HG03521 (cell line): ENCODE results near the gene NKIRAS1.
"Not testable (repeated sequence)": the region's sequence is repeated elsewhere in the genome, so short reads cannot be mapped to it uniquely, and the experiment has no call there.

Source experiments
- ATAC-seq: cut with Tn5 transposase; IDR thresholded peaks from one replicate; pipeline ENCODE4 v1.9.1; 2021; ENCODE audit warnings: mild to moderate bottlenecking, moderate library complexity; ENCODE audit not compliant: unreplicated experiment

NKIRAS1 gene

DNA sequence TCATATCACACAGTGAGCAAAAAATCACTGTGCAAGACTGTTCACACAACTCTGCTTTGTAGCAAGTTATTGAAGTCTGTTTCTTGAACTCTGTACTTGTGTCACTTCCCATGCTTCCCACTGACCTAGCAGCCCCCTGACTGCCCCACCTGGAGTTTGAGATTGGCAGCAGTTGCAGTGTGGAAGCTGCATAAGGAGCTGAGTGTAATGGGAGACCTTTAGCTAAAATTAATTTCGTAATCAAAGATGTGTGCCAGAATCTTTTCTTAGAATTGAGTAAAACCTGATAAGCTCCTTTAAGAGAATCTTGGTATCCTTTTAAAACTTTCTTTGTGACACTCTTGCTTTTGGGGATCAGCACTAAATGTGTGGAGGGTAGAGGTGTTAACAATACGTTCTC, 42.8 kb downstream of the NKIRAS1 start:
- ATAC-seq, result no peak

DNA sequence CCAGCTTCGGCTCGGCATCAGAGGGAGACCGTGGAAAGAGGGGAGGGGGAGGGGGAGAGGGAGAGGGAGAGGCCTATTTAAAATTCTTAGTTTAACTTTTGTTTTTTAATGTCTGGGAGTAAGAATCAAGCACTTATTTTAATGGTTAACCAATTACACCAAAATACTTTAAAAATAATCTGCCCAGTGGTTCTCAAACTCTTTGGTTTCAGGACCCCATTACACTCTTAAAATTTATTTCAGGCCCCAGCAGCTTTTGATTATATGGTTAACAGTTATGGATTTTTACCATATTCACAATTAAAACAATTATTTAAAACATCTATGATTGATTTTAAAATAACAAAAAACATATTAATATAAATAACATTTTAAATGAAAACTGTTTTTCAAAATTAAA, 44.5 kb downstream of the NKIRAS1 start:
- no peak for ATAC-seq

DNA sequence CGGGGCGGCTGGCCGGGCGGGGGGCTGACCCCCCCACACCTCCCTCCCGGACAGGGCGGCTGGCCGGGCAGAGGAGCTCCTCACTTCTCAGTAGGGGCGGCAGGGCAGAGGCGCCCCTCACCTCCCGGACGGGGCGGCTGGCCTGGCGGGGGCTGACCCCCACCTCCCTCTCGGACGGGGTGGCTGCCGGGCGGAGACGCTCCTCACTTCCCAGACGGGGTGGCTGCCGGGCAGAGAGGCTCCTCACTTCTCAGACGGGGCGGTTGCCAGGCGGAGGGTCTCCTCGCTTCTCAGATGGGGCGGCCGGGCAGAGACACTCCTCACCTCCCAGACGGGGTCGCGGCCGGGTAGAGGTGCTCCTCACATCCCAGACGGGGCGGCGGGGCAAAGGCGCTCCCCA, 45.4 kb downstream of the NKIRAS1 start:
- not testable (repeated sequence) for ATAC-seq

DNA sequence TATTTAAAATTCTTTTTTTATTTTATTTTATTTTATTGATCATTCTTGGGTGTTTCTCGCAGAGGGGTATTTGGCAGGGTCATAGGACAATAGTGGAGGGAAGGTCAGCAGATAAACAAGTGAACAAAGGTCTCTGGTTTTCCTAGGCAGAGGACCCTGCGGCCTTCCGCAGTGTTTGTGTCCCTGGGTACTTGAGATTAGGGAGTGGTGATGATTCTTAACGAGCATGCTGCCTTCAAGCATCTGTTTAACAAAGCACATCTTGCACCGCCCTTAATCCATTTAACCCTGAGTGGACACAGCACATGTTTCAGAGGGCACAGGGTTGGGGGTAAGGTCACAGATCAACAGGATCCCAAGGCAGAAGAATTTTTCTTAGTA, 46.1 kb downstream of the NKIRAS1 start:
- not testable (repeated sequence) for ATAC-seq

DNA sequence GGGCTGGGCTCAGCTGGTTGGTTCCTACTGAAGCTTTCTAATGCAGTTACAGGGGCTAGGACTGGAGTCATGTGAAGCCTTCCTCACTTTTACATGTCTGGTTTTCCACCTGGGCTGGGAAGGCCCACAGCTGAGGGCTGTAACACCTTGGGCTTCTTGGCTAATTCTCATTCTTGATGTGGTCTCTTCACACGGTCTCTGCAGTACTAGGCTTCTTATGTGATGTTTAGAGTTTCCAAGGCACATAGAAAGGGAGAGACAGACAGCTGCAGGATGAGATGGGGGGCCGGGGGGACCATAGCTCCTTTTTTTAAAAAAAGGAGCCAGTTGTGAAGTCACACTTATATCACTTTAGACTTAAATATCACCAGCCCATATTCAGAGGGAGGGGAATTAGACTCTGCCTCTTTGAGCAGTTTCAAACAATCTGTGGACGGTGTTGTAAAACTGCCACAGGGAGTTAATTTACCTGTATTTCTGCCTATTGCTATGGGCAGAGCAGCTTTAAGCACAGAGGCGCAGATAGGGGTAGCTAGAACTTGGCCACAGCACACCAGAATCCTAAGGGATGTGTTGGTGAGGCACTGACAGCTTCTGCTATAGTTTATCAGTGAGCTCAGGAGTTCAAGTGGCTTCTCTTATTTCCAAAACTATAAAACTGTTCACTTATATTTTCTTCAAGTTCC, 46.7 kb downstream of the NKIRAS1 start:
- ATAC-seq, result no peak

DNA sequence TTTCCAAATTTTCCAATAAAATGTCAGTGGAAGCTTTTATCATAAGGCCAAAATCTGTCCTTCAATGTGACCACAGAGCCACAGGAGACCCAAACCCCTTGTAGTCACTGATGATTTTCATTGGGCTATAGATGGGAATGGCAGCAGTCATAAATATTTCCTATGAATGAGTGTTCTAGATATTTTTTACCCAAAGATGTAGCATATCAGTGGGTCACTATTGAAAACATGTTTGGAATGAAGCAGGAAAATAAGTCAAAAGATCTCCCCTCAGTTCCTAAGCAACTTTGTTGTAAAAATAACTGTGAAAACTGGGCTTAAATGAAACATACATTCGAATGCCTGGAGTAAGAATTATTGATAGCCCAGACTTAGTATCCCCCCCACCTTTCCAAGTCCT, 49.0 kb downstream of the NKIRAS1 start:
- ATAC-seq, result no peak

DNA sequence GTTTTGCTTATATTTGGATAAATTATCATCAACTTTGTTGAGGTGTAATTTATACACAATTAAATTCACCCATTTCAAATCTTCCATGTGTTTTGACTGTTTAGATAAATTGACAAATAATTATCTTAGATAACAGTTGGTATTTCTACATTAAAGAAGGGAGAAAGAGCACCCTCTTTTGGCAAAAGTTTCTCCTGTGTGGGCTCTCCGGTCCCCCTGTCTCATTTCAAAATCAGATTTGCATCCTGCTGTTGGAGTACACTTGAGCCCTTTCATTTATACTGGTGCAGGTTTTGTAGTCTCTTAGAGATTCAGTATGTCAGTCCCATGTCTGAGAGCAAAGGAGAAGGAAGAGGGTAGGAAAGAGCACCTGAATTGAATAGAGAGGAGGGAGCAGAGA, 49.4 kb downstream of the NKIRAS1 start:
- ATAC-seq, result no peak

DNA sequence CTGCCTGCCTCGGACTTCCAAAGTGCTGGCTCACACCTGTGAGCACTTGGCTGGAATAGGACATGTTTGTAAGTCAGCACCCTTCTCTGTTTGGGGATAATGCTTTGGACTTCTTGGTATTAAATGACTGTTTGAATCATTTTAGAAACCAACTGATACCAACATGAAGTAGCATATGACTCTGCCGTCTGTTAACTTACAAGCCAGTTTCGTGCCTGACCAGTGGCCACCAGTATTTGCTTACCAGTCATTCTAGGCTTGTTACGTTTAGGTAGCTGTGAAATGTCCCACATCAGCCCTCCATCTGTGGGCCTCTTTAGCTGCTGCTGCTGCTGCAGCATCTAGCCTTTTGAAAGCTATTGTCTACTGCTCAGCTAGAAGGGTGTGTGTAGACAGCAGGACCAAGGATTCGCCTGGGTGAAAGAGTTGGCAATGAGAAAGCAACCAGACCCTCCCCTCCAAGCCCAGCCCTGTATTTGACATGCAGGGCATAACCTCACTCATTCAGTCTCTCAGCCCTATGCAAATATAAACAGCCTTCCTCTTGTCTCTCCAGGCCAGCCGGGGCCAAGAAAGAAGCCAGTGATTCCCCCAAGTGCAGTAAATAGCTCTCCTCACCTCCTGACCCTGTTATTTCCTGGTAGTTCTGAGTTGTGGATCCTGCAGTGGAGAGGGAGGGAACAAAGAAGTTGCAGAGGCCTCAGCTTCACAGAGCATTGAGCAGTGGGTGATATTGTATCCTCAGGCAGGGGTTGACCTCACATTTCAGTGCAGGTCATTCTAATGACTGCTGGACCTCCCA, 51.0 kb downstream of the NKIRAS1 start:
- peak; percentile 87 for ATAC-seq

DNA sequence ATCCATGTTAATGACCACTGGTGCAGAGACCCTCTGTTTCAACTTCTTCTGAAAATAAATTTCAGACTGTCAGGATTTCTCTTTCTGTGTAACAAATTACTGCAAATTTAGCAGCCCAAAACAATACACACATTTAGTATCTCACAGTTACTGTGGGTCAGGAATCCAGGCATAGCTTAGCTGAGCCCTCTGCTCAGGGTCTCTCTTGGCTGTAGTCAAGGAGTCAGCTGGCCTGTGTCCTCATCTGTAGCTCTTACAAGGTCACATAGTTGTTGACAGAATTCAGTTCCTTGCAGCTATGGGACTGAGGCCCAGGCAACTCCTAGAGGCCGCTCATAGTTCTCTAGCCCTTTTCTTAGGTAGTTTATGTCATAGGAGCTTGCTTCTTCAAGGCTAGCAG, 51.9 kb downstream of the NKIRAS1 start:
- no peak for ATAC-seq

DNA sequence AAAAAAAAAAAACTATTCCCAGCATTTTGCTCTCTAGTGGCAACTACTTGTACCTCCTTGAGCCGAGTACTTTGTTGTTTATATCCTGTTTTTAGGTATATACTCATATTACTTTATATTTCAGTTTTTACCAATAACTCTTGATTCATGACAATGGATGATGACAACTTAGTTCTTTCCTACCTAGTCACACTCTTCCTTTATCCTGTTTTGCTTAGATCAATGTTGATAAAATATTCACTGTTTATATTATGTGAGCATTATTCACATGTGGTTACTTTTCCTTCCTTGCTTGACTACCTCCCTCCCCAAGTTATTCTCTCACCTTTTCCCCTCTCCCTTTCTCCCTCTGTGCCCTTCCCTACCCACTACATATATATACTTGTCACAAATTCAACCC, 53.7 kb downstream of the NKIRAS1 start:
- ATAC-seq, result no peak

DNA sequence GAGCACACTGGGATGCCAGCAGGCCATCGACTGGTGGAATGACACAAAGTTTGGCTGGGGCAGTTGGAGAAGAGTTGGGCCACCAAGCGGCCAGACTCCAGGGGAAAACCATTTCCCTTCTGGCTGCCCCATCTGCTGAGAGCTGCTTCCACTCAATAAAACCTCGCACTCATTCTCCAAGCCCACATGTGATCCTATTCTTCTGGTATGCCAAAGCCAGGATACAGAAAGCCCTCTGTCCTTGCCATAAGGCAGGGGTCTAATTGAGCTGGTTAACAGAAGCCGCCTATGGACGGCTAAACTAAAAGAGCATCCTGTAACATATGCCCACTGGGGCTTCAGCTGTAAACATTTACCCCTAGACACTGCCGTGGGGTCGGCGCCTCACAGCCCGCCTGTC, 55.1 kb downstream of the NKIRAS1 start:
- no peak for ATAC-seq

DNA sequence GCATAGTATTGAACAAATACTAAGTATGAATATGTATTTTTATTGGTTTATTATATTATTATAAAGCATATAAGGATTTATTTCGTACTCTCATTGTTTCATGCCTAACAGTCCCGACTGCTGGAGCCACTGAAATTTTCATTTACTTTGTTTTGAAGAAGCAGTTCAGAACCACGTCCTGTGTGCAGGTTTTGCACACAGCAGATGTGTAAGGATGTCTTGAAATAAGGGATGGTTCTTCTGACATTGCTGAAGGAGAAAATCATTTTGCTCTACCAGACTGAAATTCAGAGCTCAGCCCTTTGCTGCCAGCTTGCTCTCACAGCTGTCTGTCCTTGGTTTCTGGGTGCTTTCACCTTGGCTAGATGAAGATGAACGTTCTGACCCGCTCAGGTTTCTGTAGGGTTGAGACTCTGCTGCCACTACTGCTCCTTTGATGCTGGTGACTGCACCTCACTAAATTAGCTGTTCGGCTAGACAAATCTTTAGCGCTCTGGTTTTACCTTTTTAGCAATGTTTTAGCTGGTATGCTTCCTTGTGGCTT, 56.9 kb downstream of the NKIRAS1 start:
- no peak for ATAC-seq

DNA sequence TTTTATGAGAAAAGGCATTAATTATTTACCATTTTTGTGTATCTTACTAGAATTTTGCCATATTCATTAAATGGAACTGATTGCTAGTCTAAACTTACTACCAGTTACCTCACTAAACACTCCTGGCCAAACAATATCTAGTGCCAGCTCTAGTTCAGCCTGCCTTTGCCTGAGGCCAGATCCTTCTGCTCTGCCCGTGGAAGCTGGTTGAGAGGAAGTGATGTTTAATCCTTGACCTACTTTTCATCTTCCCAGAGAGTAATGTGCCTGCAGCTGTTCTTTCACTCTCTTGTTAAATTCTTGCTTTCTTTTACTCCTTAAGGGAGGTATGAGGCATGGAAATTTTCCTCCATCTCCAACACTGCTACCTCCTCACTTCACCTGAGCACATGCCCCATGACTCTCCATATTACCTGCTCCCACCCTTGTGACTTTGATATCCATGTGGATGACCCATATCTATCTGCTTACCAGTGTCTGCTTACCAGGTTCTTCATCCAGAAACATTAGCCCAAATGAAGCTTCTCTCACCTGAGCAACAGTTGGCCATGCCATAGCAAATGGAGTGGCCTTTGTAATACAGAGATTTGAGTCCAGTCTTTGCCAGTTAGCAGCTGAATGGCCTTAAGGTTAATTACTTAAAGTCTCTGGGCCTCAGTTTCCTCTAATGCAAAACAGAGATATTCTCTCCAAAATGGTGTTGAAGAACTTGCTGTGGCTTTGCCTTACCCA, 57.6 kb downstream of the NKIRAS1 start:
- ATAC-seq, result no peak

DNA sequence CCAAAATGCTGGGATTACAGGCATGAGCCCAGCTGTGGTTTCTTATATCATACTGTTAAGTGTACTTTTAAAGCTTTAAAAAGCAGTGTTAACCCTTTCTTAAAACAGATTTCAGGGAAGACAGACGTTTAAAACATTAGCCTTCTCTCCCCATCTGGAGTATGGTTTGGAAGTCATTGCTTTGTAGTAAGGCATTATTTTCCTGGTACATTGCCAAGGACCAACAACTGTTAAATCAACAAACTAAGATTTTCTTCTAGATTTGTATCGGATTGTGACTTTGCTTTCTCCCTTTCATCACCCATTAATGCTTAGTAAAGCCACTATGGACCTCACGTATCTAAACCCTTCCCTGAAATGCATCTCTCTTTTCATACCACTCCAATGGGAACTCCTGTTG, 60.5 kb downstream of the NKIRAS1 start:
- no peak for ATAC-seq

DNA sequence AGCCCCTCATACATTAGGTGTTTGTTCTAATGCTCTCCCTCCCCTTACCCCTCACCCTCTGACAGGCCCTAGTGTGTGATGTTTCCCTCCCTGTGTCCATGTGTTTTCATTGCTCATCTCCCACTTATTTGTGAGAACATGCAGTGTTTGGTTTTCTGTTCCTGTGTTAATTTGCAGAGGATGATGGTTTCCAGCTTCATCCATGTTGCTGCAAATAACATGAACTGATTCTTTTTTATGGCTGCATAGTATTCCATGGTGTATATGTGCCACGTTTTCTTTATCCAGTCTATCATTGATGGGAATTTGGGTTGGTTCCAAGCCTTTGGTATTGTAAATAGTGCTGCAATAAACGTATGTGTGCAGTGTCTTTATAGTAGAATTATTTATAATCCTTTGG, 67.3 kb downstream of the NKIRAS1 start:
- ATAC-seq, result not testable (repeated sequence)

DNA sequence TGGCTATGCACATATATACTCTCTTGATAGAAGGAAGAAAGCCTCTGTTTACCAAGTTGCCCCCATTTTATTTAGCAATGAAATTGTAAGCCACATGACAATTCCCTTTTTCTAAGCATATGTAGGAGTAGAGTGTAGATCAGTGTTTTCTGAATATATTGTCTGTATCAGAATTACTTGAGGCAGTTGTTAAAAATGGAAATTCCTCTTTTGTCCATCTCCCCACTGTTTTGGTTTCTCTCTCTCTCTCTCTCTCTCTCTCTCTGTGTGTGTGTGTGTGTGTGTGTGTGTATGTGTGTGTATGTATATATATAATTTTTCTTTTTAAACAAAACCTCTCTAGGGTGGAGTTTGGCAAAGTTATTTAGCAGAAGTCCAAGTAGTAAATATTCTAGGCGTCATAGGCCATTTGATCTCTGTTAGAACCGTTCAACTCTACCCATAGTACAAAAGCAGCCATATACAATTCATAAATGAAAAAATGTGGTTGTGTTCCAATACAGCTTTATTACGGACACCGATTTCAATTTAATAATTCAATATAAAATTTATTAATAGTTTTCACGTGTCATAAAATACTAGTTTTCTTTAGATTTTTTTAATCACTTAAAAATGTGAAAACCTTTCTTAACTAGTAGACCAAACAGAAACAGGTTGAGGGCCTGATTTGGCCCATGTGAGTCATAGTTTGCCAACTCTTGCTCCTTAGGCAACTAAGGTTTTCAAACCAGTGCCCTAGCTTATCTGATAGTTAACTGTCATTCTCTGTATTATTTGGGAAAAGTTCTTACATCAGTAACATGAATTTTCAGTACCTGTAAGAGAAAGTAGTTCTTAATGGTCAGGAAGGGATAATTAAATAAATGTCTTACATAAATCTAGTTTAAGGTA, 71.2 kb downstream of the NKIRAS1 start:
- no peak for ATAC-seq

DNA sequence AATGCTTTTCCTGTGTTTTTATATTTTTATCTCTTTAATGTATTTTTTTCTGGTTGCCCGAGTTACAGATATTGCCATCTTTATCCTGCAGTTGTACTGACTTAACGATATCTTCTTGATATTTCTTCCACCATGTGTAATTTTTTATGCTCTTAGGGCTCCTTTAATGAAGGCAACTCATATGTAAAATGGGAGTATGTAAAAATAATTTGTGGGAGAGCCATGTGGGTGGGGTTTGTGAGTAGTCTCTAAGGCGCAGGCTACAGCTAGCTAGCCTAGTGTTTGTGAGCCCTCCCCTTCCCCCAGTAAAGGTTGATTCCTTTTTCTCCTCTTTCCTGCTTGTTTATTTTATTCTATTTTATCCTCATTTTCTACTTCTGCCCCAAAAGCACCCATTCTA, 72.9 kb downstream of the NKIRAS1 start:
- ATAC-seq, result no peak
